T-helper 2 cell (primary cell): ENCODE data around the gene CDKN2B-AS1.
A peak's percentile ranks its signal among the peaks of the same experiment; 100 is the strongest.
"Not testable (repeated sequence)": the region's sequence is repeated elsewhere in the genome, so short reads cannot be mapped to it uniquely, and the experiment has no call there.

ENCODE experiments used
- DNase-seq, 5 experiments: peaks; one replicate each; pipeline versions ENCODE4 v3.0.0 to v3.0.0-alpha.2; 2012 to 2022
- total RNA-seq, 2 donors: gene quantifications; one replicate each; lab custom pipeline; 2026; lab: John Stamatoyannopoulos, UW

CDKN2B-AS1 gene
- total RNA-seq: 2.4 to 2.5 reads per million in 2 donors

DNA sequence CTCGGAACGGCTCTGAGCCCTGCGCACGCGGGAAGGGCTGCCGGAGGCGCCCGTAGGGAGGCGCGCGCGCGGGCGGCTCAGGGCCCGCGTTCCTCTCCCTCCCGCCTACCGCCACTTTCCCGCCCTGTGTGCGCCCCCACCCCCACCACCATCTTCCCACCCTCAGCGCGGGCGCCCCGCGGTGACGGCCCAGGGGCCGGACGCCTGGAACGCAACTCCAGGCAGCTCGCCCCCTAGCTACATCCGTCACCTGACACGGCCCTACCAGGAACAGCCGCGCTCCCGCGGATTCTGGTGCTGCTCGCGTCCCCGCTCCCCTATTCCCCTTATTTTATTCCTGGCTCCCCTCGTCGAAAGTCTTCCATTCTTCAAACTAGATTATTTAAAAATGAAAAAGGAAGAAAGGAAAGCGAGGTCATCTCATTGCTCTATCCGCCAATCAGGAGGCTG, at the start of gene CDKN2B-AS1:
Gene CDKN2B-AS1 (plus strand): TSS at position 236 of the 450 bp plus-strand sequence.
- DNase-seq: peak in 3 of 5 experiments; percentile 33 to 73 (median 56)

DNA sequence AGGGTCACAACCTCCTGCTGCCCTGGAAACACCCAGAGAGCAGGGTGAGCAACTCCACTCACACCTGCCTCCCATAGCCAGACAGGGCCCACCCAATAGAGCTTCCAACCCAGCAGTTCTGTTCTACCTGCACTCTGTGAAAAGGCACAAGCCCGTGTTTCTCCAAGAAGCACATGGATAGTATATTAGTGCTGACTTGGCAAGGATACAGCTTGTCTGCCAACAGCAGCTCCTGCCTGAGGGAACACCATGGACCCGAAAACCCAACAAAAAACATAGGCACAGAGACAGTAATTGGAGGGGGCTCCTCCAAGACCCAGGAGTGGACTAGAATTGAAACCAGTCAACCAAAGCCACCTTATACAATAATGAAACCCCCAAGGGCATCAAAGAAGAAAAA, 49.0 kb upstream of the CDKN2B-AS1 start:
- DNase-seq: no peak

DNA sequence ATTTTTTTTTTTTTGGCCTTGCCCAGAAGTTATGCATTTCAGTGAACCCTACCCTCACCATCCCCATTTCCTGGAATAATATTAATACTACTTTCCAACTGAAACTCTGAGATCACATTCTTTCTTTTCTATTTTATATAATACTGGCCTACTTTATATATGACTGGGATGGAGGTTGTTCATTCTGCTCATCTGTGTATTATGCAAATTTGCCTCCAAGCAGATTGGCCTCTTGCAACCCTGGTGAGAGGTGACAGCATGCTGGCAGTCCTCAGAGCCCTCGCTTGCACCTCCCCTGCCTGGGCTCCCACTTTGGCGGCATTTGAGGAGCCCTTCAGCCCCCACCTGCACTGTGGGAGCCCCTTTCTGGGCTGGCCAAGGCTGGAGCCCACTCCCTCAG, 35.8 kb upstream of the CDKN2B-AS1 start:
- no peak for DNase-seq

DNA sequence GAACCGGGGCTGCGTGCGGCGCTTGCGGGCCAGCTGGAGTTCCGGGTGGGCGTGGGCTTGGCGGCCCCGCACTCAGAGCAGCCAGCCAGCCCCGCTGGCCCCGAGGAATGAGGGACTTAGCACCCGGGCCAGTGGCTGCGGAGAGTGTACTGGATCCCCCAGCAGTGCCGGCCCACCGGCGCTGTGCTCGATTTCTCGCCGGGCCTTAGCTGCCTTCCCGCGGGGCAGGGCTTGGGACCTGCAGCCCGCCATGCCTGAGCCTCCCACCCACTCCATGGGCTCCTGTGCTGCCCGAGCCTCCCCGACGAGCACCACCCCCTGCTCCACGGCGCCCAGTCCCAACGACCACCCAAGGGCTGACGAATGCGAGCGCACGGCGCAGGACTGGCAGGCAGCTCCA, 35.3 kb upstream of the CDKN2B-AS1 start:
- DNase-seq: not testable (repeated sequence)

DNA sequence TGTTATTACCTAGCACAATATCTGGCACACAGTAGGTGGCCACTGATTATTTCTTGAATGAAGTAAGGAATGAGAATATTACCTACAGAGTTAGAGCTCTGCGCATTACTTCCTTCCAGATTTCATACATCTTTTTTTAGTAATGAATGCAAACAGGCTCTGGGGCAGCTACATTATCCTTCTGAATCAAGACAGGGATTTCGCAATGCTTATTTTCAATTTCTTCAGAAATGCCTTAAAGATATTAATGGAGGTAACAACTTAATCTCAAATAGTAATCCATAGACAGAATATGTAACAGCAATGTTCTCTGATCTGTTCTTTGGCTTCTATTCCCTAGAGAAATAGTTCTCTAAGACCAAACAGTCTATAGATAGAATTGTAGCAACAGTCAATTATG, 33.0 kb upstream of the CDKN2B-AS1 start:
- DNase-seq: no peak

DNA sequence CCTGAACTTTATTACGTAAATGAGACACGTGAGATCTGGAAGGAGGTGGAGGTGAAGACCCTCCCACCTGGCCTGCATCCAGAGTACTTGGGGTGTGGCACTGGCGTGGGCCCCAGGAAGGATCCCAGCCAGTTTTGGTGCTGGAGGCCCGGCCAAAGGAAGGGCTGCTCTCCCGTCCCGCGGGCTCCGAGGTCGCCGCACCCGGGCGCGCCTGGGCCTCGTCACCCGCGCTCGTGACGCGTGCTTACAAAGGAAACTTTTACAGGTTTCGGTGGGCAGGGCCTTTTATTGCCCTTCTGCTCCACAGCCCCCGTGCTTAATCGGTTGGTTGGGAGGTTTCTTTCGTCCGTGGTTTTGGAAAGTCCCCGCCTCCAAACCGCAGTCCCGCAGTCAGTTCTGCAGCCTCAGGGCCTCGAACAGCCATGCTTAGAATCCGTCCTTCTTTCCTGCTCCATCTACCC, 29.6 kb upstream of the CDKN2B-AS1 start:
- peak; percentile 39 to 84 (median 62) for DNase-seq

DNA sequence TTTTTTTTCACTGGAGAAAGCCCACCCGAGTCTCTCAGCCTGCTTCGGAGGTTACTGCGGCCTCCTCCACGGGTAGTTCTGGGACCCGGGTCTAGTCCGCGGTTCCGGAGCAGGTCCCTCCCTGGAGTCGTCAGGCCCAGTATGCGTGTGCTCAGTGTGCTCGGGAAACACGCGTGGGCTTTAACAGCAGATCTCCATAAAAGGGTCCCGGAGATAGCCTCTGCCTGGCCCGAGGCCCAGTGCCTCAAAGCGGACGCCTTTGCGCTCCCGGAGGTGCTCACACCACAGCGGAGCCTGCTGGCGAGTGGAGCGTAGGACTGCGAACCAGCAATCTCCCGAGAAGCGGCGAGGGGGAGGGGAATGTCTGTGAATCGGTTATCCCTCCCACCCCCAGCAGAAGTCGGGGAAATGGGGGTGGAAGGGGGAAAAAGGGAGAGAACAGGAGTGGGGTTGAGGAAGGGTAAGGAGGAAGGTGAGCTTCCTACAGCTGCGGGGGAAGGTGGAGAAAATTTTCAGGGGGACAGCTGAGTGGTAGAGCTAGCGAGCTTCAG, 29.1 kb upstream of the CDKN2B-AS1 start:
- peak in 3 of 5 experiments; percentile 12 to 76 (median 27) for DNase-seq

DNA sequence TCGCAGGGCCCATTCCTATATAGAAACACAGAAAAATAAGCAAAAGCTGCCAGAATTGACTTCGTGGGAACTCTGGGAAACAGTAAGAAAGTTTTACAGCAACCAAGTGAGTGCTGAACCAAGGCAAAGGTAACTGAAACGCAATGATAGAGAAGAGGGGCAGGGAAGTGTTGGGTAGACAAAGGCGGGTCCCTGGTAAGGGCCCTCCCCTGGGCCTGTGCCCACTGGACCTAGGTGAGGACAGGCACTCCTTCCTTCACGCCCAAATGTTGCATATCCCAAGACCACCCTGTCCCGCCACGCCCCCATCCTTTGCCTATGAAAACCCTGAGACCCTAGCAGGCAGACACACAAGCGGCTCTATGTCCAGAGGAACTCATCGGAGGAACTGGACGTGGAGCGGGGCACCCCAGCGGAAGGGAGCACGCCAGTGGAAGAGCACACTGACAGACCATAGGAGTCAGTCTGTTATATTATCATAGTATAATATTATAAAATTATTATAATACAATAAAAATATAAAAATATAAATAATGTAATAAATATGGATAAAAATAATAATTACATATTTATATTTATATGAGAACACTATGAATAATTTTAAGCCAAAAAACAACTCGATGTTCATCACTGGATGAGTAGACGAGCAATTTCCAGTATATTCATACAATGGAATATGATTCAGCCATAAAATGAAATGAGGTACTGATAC, 28.3 kb upstream of the CDKN2B-AS1 start:
- no peak for DNase-seq

DNA sequence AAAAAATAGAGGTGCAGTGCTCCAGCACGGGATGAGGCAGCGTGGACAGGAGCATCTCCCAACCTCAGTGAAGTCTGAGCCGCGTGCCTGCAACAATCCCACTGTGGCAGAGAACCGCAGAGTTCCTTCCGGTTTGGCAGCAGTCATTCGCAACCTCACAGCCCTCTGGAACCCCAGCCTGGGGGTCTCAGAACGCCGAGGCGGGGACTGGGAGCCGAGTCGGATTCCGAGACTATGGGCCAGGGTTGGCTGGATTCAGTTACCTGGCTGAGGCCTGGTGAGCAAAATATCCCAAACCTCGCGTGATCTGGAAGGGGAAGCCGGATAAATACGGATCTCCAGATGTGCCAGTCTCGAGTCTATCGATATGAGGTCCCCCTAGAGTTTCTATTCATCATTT, 27.4 kb upstream of the CDKN2B-AS1 start:
- no peak for DNase-seq

DNA sequence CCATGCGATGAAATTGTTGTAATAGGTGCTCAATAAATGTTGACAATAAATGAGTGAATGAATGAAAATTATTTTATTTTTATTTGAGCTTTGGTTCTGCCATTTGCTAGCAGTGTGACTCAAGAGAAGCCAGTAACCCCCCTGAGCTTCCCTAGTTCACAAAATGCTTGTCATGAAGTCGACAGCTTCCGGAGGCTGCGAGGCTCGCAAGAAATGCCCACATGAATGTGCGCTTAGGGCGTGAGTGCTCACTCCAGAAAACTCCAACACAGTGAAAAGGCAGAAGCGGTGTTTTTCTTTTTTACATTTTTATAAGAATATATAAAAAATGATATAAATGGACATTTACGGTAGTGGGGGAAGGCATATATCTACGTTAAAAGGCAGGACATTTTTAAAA, 26.9 kb upstream of the CDKN2B-AS1 start:
- DNase-seq: no peak

DNA sequence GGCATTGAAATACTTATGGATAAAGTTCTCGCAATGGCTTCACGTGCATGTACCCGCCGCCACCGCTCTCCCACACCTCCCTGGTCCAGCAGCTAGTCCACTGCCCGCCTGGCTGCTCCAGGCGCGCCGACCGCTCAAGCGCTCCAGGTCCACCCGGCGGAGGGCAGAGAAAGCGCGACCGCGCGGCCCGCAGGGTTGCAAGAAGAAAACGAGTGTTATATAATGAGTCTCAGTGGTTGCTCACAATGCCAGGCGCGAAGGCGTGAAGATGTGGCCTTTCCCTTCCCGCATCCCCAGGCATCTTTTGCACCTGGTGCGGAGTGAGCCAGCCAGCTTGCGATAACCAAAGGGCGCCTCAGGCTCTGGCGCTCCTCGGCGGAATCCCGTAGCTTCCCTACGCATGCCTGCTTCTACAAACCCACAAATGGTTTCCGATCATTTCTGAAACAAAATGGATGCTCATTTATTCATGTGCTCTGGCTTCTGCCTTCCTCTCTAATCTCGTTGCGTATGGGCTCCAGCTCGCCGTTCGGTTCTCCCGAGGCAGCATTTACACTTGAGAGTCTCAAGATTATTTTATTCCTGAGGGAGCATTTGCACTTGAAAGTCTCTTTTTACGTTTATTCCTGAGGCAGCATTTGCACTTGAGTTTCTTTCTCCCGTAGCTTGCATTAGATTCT, 26.1 kb upstream of the CDKN2B-AS1 start:
- DNase-seq: no peak

DNA sequence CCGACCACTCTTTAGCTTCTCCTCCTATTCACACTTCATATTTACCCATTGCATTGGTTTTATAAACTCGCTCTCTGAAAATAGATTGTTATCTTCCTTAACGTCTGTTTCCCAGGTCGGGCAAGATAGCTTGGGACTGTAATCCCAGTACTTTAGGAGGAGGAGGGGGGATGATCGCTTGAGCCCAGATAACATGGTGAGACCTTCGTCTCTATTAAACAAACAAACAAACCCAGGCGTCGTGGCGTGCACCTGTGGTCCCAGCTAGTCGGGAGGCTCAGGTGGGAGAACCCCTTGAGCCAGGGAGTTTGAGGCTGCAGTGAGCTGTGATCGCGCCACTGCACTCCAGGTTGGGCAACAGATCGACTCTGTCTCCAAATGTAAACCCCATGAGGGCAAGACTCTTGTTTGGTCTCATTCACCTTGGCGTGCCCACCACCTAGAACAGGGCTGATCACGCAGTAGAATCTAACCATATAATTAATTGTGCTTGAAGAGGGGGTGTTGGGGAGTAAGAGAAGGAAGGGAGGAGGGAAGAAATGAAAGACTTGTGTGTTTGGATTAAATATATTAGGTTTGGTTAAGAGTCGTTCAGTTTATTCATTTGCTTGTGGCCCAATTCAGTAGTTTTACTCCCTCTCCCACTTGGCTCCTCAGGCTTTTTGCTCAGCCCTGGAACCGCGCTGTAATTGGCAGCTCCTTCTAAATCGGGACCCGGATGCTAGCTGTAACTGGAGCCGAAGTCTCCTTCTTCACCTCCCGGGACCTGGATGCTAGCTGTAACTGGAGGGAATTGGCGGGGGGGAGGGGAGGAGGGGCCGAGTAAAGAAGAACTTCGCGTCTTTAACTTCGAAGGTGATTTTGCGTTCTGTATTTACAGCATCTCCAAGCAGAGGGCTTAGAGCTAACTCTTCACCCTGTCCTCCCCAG, 25.3 kb upstream of the CDKN2B-AS1 start:
- no peak for DNase-seq

DNA sequence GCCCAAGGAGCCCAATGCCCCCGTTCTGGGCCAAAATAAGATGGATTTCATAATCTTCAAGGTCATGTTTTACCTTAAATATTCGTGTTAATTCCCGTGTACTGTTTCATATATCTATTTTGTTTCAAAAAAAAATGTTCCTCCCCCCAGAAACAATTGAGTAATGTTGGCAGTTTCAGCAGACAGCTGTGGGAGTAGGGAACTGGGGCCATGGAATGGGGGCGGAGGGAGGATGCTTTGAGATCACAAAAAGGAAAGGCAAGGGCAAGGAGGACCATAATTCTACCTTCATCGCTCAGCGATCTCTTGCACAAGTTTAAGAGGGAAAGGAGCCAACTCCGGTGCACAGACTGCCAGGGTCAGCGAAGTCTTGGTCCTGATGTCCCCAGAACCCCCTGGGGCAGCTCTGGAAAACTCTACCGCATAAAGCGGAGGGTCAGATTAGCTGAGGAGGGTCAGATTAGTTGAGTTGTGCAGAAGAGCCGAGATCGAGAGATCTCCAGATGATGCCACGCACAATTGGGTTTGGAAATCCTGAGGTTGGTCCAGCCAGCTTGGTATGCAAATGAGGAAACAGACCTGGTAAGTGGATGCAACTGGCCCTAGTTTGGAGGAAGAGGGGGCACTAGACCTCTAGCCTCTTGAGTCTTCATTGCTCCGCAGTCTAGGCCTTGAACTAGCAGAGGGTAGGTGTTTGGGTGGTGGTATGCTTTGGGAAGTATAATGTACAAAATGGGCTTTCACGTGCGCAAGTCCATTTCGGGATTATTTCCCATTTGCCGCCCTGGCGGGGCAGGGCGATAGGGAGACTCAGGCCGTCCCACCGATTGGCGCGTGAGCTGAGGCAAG, 24.4 kb upstream of the CDKN2B-AS1 start:
- DNase-seq: no peak

DNA sequence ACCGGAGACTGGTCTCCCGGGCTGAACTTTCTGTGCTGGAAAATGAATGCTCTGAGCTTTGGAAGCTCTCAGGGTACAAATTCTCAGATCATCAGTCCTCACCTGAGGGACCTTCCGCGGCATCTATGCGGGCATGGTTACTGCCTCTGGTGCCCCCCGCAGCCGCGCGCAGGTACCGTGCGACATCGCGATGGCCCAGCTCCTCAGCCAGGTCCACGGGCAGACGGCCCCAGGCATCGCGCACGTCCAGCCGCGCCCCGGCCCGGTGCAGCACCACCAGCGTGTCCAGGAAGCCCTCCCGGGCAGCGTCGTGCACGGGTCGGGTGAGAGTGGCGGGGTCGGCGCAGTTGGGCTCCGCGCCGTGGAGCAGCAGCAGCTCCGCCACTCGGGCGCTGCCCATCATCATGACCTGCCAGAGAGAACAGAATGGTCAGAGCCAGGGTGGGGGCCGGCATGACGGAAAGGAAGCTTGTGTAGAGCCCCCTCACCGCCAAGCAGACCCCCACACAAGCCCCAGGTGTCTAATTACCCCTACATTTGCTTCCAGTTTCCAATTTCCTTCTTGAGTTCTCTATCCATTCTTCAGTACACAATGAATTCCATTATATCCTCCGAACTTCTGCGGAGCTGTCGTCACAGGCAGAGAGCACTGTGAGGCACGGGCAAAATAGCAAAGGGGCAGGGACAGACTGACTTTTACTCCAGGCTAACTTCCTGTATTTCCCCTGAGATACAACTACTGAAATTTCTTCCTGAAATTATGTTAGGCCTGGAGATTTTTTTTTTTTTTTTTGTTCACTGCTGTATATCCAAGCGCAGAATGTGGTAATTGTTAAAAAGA, 23.6 kb upstream of the CDKN2B-AS1 start:
- DNase-seq: no peak

DNA sequence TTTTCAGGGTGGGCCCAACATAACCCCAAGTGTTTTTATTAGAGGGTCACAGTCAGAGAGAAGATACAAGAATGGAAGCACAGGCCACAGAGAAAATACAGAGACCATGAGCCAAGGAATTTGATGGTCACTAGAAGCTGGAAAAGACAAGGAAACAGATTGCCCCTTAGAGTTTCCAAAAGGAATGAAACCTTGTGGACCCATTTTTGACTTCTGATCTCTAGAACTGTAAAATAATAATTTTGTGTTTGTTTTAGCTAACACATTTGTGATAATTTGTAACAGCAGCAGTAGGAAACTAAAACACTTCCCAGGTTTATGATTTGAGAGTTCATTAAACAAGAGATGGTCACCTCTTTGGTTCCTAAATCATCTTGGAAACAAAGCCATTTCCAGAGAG, 22.2 kb upstream of the CDKN2B-AS1 start:
- DNase-seq: no peak

DNA sequence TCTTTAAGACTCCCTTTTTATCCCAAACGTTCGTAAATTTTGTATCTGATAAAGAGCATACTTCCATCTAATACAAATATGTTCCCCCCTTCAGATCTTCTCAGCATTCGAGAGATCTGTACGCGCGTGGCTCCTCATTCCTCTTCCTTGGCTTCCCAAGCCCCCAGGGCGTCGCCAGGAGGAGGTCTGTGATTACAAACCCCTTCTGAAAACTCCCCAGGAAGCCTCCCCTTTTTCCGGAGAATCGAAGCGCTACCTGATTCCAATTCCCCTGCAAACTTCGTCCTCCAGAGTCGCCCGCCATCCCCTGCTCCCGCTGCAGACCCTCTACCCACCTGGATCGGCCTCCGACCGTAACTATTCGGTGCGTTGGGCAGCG, 20.3 kb upstream of the CDKN2B-AS1 start:
- DNase-seq: no peak

DNA sequence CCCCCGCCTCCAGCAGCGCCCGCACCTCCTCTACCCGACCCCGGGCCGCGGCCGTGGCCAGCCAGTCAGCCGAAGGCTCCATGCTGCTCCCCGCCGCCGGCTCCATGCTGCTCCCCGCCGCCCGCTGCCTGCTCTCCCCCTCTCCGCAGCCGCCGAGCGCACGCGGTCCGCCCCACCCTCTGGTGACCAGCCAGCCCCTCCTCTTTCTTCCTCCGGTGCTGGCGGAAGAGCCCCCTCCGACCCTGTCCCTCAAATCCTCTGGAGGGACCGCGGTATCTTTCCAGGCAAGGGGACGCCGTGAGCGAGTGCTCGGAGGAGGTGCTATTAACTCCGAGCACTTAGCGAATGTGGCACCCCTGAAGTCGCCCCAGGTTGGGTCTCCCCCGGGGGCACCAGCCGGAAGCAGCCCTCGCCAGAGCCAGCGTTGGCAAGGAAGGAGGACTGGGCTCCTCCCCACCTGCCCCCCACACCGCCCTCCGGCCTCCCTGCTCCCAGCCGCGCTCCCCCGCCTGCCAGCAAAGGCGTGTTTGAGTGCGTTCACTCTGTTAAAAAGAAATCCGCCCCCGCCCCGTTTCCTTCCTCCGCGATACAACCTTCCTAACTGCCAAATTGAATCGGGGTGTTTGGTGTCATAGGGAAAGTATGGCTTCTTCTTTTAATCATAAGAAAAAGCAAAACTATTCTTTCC, 19.7 kb upstream of the CDKN2B-AS1 start:
- DNase-seq: peak in 3 of 5 experiments; percentile 17 to 47 (median 28)

DNA sequence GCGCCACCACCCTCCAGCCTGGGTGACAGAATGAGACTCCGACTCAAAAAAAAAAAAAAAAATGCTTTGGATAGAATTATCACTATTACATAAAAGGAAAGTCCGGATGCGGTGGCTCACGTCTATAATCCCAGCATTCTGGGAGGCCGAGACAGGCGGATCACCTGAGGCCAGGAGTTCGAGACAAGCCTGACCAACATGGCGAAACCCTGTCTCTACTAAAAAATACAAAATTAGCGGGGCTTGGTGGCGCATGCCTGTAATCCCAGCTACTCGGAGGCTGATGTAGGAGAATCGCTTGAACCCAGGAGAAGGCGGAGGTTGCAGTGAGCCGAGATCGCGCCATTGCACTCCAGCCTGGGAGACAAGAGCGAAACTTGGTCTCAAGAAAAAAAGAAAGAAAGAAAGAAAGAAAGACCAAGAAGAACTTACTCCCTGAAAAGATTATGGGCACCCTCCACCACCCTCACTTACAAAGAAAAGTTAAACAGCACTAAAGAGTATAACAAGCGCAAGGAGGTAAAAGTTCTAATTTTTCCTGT, 18.2 kb upstream of the CDKN2B-AS1 start:
- no peak for DNase-seq

DNA sequence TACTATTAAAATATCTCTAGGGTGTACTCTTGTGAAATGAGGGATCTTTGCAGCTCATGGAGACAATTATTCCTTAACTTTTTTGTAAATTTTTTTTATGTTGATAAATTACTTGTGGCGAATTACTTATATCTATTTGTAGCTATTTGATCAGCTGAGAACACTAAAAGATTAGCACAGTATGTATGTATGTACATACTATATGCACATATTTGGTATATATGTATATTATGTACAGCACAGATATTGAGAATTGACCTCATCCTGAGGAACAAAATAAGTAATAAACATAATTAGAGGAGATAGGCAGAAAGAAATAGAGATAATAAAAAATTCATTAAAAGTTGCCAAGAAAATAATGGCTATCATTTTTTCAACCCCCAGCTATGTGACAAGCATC, 12.2 kb upstream of the CDKN2B-AS1 start:
- DNase-seq: no peak
